ENCODE measurements around the gene FOXN3.

FOXN3 gene

GRCh38 chr14:89417091-89417464 is at the start of gene FOXN3:
Gene FOXN3 (minus strand): TSS chr14:89417233. CDS start chr14:89412476, 4,757 bp downstream.
- DNase-seq (ENCODE audit: low read depth, low spot score), result peak; percentile 80

GRCh38 chr14:89466484-89466883 is 49.5 kb upstream of the FOXN3 start:
- no peak for DNase-seq (ENCODE audit: low read depth, low spot score)

GRCh38 chr14:89465876-89466275 is 48.8 kb upstream of the FOXN3 start:
- no peak for DNase-seq (ENCODE audit: low read depth, low spot score)

- no peak for DNase-seq (ENCODE audit: low read depth, low spot score)
Measured at GRCh38 chr14:89461256-89461655, 44.2 kb upstream of the FOXN3 start.

- no peak for DNase-seq (ENCODE audit: low read depth, low spot score)
Measured at GRCh38 chr14:89458713-89459420, 41.8 kb upstream of the FOXN3 start.

- no peak for DNase-seq (ENCODE audit: low read depth, low spot score)
Measured at GRCh38 chr14:89457007-89457406, 40.0 kb upstream of the FOXN3 start.

GRCh38 chr14:89455412-89455811 is 38.4 kb upstream of the FOXN3 start:
- DNase-seq (ENCODE audit: low read depth, low spot score), result no peak

GRCh38 chr14:89454996-89455395 is 38.0 kb upstream of the FOXN3 start:
- no peak for DNase-seq (ENCODE audit: low read depth, low spot score)

- no peak for DNase-seq (ENCODE audit: low read depth, low spot score)
Measured at GRCh38 chr14:89452281-89452680, 35.2 kb upstream of the FOXN3 start.

- DNase-seq (ENCODE audit: low read depth, low spot score), result no peak
Measured at GRCh38 chr14:89451229-89451628, 34.2 kb upstream of the FOXN3 start.

GRCh38 chr14:89447182-89447944 is 30.3 kb upstream of the FOXN3 start:
- DNase-seq (ENCODE audit: low read depth, low spot score), result no peak

- no peak for DNase-seq (ENCODE audit: low read depth, low spot score)
Measured at GRCh38 chr14:89445273-89445973, 28.4 kb upstream of the FOXN3 start.

- DNase-seq (ENCODE audit: low read depth, low spot score), result no peak
Measured at GRCh38 chr14:89444516-89445125, 27.6 kb upstream of the FOXN3 start.

GRCh38 chr14:89444044-89444443 is 27.0 kb upstream of the FOXN3 start:
- DNase-seq (ENCODE audit: low read depth, low spot score), result no peak

- no peak for DNase-seq (ENCODE audit: low read depth, low spot score)
Measured at GRCh38 chr14:89443042-89443629, 26.1 kb upstream of the FOXN3 start.

GRCh38 chr14:89442280-89442679 is 25.2 kb upstream of the FOXN3 start:
- DNase-seq (ENCODE audit: low read depth, low spot score), result no peak

- DNase-seq (ENCODE audit: low read depth, low spot score), result no peak
Measured at GRCh38 chr14:89440986-89441909, 24.2 kb upstream of the FOXN3 start.

GRCh38 chr14:89435892-89436656 is 19.0 kb upstream of the FOXN3 start:
- no peak for DNase-seq (ENCODE audit: low read depth, low spot score)

GRCh38 chr14:89435492-89435891 is 18.5 kb upstream of the FOXN3 start:
- no peak for DNase-seq (ENCODE audit: low read depth, low spot score)

GRCh38 chr14:89432226-89432625 is 15.2 kb upstream of the FOXN3 start:
- no peak for DNase-seq (ENCODE audit: low read depth, low spot score)

Measured in activated naive CD8-positive, alpha-beta T cell treated with anti-CD3 and anti-CD28 coated beads, Interleukin-2, amount 50 U/mL, for 16 hours (primary cell).